Stimulated activated CD4-positive, alpha-beta T cell treated with anti-CD3 and anti-CD28 coated beads, Interleukin-15, amount 100 ng/mL, for 24 hours (primary cell): ENCODE results near the gene ING5.

Experiments
- DNase-seq: peaks from one replicate; pipeline ENCODE4 v3.0.0-alpha.2; 2020

The ING5 gene

DNA sequence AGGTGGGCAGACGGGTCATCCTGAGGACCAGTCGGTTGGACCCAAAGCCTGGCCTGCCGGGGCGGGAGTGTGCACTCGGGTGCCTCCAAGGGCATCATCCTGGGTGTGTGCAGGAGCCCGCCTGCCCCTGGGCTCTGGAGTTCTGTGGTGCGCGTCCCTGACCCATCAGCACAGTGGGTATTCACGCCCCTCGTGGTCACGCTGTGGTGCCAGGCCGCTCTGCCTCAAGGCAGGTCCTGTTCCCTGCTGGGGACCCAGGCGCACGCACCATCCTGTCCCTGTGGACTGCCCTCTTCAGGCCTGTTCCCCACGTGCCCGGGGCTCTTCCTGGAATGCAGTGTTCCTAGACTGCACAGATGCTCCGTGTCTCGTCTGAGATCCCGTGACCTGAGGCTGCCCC is 18.3 kb downstream of the ING5 start:
- no peak for DNase-seq

DNA sequence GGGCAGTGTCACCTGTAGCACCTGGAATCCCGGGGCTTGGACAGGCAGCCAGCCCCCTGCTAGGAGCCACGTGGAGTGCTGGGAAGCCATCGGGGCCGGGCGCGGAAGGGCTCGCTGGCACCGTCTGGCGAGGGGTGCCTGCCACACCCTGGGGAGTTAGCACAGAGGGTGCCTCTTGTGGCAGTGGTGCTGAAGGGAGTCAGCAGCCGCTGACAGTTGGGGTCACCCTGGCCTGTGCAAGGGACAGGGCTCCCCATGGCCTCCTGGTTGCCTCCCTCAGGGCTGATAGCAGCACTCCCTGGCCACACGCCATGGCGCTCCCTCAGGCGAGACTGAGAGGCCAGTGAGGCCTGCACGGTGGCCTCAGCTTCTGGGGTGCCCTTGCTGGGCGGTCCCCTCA is 18.7 kb downstream of the ING5 start:
- no peak for DNase-seq

DNA sequence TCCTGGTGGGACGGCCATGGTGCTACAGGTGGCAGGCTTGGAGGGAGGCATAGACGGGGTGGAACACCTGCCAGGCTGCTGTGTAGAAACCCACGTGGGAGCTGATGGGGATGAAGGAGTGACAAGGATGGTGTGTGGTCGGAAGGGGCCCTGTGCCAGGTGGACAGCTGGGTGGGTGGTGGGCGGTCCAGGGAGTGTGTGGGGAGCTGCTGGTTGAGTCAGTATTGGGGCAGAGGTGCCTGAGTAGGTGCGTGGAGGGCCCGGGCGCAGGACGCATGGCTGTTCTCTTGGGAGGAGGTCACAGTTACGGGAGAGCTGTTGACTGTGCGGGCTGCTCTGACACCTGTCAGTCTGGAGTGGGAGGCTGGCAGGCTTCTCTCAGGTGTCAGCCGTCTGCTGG is 20.0 kb downstream of the ING5 start:
- DNase-seq = no peak

DNA sequence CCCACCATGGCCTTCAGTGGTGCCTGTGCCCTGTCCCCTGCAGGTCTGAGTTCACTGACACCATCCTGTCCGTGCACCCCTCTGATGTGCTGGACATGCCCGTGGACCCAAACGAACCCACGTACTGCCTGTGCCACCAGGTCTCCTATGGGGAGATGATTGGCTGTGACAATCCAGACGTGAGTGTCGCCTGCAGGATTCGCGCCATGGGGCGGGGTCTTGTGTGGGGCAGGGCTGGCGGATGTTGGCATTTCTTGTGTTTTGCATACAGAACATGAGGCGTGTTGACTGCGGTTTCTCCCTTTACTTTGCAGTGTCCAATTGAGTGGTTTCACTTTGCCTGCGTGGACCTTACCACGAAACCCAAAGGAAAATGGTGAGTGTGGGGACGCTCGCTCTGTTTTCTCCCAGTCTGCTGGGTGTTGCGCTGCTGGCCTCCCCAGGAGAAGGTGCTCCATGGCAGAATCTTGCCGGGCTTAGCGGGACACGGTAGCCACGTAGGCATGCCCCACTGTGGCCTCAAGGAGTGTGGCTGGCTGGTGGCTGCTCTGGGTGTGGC is 21.1 kb downstream of the ING5 start:
- DNase-seq = no peak

DNA sequence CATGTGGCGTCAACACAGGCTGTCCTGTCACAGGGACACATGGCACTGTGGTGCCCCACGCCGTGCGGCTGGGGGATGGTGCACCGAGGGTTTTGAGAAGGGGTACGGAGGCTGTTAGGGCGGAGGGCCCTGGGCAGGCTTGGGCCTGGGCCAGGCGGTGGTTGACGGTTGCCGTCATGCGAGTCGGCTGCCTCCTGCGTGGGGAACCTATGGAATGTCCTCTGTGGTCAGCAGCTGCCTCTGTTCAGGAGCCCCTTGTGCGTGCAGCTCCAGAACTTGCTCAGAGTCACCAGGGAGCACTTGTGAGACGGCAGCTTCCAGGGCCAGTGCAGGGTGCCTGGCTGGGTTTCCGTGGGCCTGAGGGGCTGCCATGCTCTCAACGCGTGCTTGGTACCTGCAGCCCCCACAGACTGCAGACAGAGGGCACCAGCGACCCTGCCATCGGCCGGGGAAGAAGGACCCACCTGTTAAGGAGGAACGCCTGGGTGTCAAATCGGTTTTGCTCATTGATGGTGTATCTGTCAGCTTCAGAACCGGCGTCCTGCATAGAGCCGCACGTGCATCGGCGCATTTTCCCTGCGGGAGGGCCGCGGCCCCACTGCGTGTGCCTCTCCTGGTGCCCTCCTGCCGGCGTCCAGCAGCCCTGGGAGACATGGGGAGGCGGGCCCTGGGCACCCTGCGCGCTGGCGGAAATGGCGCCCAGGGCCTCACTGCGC is 22.6 kb downstream of the ING5 start:
- DNase-seq = no peak

DNA sequence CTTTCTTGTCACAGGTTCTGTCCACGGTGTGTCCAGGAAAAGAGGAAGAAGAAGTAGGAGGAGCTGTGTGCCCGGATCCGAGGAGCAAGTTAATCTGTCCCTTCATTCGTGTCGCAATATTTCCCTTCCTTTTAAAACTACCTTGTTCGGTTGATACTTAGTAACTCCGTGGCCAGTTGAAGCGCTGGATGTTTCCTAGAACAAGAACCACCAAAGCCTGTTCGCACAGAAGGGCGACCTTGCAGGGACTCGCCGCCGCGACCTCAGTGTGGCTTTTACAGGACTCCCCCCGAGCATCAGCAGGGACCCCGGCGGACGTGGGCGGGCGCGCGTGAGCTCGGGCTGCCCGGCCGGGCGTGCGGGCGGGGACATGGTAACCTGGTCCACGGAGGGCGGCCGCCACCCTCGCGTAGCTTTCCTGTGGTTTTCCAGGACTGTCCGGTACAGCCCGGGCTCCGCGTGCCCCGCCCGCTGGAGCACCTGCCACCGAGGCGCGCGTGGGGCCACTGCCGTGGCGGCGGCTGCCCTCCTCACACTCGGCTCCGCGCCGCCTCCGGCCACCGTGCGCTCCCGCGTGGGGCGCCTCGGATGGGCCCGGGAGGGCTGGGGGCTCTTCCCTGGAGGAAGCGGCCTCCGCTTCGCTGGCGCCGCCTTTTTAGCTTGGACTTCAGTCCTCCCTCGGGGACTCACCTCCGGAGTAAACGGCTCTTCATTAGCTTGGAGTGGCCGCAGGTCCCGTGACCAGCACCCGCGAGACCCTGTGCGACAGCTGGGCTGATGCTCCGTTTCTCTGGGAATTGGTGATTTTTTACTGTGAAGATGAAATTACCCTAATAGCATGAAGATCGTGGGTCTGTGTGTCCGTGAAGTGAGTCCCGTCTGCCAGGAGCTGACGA is 23.4 kb downstream of the ING5 start:
- no peak for DNase-seq

DNA sequence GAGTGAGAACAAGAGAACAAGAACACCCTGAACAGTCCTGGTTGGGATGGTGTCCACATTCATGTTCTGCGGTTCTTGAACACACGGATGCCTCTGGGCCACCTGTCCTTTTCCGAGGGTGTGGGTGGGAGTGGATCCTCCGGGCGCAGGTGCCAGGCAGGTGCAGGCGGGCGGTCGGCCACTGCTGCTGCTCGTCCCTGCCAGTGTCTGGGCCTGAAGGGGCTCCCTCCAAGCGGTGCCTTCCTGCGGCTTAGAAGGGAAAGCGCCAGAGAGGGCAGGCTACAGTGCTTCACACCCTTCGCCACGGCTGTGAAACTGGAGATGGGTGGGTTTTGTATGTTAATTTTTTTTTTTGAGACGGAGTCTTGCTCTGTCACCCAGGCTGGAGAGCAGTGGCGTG is 24.6 kb downstream of the ING5 start:
- DNase-seq = no peak

DNA sequence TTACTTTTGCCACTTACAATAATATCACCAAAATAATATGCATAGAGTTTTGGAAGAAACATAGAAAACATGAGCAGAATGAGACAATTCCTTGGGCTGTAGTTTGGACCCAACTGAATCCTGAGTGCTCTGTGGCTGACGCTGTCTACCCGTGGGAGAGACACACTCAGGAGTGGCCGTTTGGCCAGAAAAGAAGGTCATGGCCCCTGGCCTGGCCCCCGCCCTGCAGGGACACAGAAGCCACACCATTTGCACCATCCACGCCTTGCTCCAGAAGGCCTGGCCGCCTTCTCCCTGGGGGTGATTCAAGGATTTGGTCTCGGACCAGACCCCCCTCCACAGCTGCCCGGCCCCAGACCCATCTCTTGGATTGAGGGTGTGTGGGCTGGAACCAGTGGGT is 26.2 kb downstream of the ING5 start:
- no peak for DNase-seq

DNA sequence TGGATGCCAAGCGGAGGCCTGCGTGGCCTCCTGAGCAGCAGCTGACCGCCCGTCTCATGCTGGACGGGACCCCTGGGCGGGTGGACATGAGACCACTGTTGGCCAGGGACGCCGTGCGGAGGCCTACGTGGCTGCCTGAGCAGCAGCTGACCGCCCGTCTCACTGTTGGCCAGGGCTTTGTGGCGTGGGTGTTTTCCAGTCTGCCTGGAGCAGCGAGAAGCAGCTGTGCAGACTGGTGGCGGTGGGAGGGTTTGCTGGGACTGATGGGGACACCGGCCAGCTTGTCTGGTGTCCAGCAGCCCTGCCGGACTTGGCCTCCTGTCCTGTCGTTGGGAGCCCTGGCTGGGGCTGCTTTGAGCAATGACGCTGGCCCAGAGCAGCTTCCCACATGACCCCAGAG is 26.8 kb downstream of the ING5 start:
- no peak for DNase-seq

DNA sequence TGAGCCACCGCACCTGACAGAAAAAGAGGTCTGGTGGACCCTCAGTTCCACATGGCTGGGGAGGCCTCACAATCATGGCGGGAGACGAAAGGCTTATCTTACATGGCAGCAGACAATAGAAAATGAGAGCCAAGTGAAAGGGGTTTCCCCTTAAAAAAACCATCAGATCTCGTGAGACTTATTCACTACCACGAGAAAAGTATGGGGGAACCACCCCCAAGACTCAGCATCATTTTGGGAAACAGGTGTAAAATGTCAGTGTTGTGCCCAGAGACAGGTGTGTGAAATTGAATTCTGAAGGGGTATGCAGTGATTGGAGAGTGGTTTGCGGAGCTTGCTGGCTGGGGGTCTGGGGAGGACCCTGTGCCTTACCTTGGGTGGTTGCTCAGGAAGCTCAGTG is 28.0 kb downstream of the ING5 start:
- DNase-seq = no peak

DNA sequence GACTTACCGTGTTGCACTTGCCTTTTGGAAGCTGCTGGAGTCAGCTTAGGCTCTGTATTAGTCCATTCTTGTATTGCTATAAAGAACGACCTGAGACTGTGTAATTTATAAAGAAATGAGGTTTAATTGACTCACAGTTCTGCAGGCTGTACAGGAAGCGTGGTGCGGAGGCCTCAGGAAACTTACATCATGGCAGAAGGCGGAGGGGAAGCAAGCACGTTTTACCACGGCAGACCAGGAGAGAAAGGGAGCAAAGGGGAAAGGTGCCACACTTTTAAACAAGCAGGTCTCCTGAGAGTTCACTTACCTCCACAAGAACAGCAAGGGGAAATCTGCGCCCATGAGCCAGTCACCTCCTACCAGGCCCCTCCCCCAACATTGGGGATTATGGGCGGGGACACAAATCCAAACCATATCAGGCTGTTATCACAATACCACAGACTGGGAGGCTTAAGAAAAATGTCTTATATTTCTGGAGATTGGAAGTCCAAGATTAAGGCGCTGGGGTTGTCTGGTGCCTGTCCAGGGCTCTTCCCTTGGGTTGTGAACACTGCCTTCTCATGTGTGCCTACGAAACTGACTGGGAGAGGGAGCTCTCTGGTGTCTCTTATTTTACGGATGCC is 28.9 kb downstream of the ING5 start:
- peak; percentile 34 for DNase-seq

DNA sequence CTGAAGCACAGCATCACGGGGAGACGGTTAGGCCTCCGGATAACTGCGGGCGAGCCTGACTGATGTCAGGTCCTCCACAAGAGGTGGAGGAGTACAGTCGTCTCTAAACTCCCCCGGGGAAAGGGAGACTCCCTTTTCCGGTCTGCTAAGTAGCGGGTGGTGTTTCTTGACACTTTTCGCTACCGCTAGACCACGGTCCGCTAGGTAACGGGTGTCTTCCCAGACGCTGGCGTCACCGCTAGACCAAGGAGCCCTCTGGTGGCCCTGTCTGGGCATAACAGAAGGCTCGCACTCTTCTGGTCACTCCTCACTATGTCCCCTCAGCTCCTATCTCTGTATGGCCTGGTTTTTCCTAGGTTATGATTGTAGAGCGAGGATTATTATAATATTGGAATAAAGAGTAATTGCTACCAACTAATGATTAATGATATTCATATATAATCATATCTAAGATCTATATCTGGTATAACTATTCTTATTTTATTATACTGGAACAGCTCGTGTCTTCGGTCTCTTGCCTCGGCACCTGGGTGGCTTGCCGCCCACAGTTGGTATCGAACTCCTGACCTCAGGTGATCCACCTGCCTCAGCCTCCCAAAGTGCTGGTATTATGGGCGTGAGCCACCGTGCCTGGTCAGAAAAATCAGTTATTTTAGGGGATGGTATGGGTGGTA is 30.8 kb downstream of the ING5 start:
- peak; percentile 81 for DNase-seq

DNA sequence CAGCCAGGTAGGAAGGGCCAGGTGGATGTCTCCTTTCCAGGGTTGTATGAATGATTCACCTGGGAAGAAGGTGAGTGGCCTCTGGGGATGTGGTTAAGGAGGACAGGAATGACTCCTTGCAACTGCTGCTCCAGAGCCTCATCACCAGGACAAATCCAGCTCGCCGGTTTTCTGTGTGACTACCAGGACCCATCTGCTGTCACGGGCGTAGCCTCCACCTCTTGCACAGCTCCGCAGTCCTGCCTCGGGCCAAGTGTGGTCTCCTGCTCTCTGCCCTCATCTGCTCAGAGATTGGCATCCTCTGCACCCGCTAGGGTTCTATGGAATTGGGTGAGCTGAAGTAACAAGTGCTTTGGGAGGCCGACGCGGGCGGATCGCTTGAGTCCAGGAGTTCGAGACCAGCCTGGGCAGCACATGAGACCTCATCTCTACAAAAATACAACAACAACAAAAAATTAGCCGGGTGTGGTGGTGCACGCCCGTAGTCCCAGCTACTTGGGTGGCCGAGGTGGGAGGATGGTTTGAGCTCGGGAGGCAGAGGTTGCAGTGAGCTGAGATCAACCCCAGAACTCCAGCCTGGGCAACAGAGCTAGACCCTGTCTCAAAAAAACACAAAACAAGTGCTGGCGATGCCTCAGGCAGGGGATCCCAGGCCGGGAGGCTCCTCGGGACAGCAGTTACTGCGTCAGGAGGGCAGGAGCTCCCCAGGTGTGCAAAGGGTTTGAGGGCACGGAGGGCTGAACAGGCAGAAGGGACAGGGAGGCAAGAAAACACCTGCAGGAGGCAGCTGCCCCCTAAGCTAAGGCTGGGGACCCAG is 31.8 kb downstream of the ING5 start:
- no peak for DNase-seq

DNA sequence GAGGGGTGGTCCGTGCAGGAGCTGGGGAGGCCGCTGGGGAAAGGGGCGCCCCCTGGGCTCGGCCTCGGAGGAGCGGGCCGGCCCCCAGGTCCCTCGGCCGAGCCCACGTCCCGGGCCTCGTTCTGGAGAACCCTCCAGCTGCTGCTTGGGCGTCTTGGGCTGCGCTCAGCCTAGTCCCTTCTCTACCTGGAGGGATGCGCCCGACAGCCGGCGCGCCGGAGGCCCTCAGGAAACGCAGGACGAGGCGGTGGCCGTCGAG is 32.3 kb downstream of the ING5 start:
- no peak for DNase-seq

DNA sequence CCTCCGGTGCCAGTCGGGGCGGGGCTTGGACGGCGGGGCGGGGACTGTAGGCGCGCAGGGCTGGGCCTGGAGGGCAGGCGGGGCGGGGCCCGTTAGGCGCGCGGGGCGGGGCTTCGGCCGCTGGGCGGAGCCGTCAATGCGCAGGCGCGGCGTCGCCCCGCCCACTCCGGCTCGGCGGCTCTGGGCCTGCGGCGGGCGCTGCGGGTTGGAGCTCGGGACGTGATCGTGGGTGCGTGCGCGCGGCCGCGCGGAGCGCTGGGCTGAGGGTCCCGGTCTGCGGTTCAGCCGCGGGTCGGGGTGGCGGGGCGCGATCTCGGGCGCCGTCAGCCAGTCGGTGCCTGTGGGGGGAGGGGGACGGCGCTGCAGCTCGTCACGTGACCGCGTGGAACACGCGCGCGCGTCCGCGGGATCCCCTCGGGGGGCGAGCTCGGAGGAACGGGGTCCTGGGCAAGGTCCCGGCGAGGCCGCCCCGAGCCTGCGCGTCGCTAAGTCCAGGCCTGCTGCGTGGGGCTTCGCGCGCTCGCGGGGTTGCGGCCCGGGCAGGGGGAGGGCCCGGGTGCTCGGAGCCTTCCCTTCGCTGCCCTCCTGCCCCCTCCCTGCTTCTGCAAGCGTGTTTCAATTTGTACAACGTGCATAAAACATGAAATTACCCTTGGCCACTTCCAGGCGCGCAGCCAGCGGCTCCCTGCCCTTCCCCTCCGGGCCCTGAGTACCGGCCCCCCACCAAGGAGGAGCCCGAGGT is 32.8 kb downstream of the ING5 start, which contains the start of gene D2HGDH:
TSS of gene D2HGDH (plus strand) at position 164 of the 742 bp plus-strand sequence. CDS start 595 bp downstream, outside the sequence.
- peak; percentile 96 for DNase-seq

DNA sequence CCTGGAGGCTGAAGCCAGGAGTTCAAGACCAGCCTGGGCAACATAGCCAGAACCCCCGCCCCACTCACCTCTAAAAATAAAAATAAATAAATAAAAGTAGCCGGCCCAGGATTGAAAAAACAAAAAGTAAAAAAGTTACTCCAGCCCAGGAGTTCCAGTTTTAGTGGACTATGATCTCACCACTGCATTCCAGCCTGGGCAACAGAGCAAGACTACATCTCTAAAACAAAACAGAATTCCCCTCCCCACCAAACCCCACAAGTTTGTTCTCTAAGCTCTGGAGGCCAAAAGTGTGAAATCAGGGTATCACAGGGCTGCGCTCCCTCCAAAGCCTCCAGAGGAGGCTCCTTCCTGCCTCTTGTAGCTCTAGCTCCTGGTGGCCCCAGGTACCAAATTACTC is 34.3 kb downstream of the ING5 start:
- DNase-seq = no peak

DNA sequence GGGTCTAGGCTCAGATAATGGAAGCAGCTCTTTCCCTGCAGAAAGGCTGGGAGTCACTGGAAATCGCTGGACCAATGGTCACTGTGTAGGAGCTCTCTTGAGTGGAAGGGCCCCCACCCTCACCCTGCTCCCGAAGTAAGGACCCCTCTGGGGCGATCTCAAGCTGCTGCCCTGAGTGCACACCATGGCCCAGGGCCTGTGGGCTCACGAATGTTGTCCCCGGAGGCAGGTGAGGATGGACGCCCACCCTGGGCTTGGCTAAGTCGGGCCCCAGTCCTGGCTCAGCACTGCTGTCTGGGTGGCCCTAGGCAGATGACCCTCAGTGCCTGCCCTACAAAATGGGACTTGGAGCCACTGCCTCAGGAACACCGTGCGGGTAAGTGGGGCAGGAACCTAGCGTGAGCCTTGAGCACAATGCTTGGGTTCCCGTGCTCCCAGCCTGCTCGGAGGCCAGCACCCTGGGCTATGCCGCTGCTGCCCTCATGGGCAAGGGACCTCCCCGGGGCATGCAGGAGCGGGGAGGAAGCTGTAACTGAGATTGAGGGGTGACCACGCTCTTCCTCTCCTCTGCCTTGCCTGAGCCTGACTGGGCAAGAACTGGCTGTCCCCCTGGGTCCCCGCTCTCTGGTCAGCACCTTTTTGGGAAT is 36.3 kb downstream of the ING5 start:
- no peak for DNase-seq

DNA sequence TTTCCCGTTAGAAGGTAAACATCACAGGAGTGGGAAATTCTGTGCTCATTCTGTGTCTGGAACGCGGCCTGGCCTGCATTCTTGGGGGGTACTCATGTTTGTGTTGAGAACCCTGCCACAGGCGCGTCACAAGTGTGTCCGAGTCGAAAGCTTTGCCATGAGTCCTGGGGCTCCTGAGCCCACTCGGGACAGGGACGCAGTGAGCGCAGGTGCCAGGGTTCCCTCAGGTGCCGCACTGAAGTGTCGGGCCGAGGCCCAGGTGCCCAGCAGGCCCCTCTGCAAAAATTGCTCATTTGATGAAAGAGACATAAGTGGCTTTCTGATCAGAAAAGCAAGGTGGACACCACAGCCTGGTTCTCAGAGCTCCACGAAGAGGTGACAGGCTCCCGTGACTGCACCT is 37.3 kb downstream of the ING5 start:
- DNase-seq = no peak

DNA sequence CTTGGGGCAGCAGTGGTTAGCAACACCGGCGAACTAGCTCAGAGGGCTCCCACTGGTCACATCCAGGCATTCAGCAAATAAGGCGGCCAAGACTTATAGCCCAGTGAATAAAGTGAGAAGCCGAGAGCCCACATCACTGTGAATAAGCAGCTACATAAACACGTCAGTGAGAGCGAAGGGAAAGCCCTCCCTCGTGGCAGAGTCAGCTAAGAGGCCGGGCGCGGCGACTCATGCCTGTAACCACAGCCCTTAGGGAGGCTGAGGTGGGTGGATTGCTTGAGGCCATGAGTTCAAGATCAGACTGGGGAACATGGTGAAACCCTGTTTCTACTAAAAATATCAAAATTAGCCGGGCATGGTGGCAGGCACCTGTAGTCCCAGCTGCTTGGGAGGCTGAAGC is 37.8 kb downstream of the ING5 start:
- DNase-seq = peak; percentile 82

DNA sequence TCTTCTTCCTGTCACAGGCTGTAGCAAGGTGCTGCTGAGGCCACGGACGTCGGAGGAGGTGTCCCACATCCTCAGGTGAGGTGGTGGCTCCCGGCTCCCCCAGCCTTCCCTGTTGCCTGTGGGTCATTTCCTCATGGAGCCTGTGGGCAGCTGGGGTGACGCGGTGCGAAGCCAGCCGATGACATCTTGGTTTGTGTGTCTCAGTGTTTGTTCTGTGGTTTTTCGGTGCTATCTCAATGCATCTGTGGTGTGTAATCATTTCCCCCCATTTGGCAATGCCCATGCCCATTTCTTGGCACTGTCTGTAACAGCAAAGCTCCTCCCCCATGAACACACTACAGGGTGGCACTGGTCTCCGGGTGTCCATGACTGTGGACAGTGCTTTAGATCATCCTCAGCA is 39.2 kb downstream of the ING5 start:
- DNase-seq = peak; percentile 46

DNA sequence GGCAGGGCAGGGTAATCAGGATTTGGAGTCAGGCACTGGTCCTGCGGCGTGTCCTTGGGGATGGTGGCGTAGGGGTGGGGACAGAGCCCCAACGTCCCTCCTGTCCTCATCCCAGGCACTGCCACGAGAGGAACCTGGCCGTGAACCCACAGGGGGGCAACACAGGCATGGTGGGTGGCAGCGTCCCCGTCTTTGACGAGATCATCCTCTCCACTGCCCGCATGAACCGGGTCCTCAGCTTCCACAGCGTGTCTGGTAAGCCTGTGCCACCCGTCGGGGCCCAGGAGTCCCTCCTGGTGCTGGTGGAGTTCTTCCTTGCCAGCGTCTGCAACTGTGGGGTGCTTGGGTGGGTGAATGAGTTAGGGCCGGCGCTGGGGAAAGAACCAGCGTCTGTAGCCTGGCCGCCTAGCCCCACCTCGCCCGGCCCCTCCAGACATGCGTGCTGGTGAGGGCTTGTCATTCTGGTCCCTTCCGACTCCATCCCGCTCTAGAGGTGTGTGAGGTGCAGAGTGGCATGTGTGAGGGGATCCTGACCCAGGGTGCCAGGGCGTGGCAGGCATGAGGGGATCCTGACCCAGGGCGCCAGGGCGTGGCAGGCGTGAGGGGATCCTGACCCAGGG is 40.6 kb downstream of the ING5 start:
- DNase-seq = no peak
